NK-92 treated with Interleukin-12 subunit alpha and Interleukin-12 subunit beta, amount 100 ng/mL, for 24 hours (cell line): ENCODE results near the gene DAPK2.

Source experiments
- DNase-seq: peaks from one replicate; lab custom pipeline; 2025; lab: John Stamatoyannopoulos, UW

DAPK2 gene

DNA sequence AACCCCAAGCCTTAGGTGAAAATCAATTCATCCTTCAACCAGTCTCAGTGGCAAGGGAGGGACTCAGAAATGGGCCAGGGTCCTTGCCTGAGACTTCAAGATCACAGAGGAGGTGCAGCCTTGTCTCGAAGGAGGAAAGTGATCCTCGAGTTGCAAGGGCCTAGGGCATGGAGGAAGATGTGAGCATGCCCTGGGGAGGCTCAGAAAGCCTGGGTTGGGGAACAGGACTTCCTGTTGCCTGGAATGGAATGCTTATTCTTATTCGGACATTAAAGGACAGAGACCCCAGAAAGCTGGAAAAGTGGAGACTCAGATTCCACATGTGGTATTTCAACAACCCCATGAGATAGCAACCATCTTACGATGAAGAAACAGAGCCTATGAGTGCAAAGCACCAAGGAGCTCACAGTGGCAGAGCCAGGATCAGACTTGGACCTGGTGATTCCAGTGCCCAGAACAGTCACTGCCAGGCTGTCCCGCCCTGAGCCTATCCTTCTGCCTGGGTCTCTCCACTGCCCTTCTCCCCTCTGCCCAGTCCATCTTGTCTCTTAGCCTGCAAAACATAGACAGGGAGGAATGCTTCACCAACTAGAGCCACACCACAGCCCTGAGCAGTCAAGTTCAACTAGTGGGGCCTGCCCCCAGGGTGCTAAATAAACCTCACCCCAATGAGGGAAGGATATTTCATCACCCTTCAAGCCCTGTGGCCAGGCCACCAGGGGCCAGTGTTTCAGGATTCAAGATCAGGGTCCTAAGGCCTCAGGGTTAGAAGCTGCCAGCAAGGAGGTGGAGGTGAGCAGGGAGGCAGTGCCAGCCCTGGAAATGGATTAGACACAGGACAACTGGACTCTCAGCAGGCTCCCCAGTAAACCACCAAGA lies 21.9 kb downstream of the DAPK2 start:
- peak; percentile 71 for DNase-seq

DNA sequence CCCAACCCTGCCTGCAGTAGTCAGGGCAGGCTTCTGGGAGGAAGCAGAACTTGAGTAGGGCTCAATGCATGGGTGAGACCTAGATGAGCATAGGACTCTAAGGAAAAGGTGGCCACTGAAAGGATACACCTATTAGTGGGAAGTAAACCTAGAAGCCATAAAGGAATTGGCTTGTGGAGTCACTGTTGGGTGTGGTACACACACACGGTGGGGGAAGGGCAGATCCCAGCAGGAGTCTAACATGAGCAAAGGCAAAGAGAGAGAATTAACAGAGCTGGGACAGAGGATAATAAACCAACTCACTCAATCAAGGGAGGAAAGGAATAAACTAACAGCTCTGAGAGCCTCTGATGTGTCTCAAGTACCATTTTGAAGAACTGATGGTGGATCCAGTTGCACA lies 23.1 kb downstream of the DAPK2 start:
- no peak for DNase-seq

DNA sequence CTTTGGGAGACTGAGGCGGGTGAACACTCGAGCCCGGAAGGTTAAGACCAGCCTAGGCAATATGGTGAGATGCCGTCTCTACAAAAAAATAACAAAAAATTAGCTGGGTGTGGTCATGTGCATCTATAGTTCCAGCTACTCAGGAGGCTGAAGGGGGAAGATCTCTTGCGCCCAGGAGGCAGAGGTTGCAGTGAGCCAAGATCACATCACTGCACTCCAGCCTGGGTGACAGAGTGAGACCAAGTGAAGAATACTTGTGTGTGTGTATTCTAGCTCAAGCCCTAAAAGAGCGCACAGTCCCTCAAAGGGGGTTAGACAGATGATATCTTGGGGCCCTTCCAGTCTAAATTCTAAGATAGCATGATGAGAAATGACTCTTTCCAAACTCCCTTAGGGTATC lies 23.7 kb downstream of the DAPK2 start:
- DNase-seq: no peak

DNA sequence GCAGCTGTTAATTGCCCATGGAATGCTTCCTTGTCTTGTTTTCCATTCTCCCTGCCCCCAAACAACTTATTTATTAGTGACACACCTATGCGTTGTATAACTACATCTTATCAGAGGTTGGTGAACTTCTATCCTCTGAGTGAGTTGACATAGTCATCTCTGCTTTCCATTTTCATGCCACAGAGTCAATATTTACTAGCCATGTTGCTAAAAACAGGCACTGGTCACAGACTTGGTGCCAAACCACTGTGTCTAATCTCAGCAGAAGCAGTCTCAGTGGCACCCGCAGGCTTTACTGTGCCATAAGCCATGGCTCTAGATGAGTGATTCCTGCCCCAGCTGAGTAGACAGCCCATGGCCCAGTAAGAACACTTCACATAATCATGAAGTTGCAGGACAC lies 26.5 kb downstream of the DAPK2 start:
- no peak for DNase-seq

DNA sequence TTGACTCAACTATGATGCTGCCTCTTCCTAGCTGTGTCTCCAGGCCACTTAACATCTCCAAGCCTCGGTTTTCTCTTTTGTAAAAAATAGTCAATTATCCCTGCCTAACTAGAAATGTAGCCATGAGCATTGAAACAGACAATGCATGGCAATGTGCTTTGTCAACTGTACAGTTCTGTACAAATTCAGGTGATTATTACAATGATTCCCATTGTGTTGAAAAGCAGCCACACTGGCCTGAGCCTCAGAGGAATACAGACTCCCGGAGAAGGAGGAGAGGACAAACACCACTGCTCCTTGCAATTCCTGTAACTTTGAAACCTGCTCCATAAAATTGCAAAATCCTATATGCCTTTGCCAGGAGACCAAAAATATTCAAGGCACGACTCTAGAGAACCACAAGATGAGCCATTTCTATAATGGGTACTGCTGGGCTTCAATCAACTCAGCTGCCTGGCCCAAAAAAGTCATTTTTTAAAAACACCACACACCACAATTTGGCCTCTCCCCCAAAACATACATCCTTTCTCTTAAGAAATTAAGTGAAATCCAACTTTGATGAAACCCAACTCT lies 28.6 kb downstream of the DAPK2 start:
- DNase-seq: no peak

DNA sequence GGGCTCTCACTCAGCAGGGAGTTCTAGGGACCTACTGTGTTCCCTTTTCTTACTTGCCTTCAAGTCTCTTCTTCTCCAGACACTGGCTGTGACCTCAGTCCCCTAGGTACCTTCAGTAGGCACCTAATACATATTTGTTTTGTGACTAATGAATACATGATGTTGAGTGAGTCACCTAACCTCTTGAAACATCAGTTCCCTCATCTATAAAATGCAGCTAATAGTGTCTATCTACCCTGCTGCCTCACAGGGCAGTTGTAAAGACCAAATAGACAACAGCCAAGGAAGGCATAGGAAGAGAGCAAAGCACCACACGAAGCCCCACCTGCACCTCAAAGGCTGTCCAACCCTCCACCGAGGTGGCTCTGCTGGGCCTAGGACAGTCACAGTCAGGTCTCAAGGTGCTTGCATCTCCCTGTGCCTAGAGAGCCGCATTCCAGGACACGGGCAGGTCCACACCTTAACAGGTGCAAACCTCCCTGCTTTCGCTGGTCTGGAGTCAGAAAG lies 29.1 kb downstream of the DAPK2 start:
- DNase-seq: peak; percentile 28

DNA sequence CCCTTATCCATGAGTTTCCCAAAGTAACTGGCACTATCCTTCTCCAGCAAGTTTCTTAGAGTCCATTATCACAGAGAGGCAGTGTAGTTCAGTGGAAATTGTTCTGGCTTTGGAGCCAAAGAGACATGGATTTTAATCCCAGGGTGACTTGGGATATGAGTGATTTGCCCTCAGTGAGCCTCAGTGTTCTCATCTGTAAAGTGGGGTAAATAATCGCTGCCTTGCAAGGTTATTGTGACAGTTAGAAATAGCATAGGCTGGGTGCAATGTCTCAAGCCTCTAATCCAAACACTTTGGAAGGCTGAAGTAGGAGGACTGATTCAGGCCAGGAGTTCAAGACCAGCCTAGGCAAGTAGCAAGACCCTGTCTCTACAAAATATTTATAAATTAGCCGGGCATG lies 30.0 kb downstream of the DAPK2 start:
- no peak for DNase-seq

DNA sequence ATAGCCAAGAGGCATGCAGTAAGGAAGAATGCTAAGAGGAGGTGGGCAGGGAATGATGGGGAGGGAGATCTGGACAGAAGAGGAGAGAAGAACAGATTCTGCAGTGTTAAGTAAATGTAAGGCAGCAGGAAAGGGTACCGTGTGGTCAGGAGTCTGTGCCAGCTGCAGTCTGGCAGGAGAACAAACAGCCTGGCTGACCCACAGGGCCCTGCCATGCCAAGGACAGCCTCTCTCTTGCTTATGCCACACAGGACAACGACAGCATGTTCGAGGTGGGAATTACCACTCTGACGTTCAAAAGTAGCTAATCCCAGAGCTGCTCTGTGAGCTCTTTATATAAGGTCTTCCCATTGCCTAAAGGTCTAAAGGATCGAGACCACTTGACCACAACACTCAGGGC lies 31.3 kb downstream of the DAPK2 start:
- no peak for DNase-seq

DNA sequence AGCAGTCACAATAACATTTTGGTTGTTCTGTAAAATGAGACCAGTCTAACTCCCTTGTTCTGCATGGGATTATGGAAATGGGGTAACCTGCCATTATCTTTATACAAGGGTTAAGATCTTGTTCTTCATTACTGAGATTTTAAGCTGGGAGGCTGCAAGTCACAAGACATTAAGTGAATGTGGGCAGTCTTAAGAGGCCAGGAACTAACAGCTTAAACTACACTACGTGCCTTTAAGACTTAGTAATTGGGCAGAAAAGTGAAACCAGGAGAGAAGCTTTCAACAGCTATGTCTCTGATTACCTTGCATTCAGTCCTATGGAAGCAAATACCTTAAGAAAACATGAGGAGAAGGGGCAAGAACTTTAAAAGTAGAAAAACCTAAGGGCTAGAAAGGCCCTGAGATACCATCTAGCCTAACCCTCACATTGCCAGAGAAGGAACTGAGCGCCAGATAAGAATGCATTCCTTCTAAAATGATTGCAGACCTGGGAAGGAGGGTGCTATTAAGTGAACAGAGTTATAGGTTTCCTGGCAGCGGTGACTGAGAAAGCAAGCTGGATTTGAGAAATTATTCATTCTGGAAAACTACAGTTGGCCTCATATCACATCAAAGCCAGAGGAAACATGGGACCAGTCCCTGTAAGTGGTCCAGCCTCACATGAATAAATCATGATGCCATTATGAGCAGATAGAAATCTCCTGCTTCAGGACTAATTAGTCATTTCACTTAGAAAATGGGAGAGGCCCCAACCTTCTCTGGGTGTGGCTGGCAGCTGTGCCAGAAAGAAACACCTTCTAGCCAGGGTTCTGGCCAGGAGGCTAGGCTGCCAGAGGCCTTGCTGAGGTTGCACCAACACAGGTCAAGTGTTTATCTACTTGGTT lies 32.9 kb downstream of the DAPK2 start:
- DNase-seq: no peak

DNA sequence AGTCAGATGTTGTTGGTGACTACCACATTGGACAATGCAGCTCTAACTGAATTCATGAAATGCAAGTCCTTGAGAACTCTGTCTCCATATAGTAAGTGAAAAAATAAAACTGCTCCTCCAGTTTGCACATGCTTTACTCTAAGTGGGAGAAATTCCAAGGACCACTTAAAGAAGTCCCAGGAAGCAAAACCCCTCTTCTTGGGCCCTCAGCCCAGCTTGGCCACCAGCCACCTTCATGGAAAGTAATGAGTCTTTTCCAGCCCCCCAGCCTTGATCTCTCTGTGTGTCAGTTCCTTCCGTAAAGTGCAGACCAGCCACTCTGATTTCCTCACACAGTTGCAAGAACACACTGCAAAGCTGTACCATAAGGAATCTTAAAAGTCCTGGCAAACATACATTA lies 34.5 kb downstream of the DAPK2 start:
- no peak for DNase-seq

DNA sequence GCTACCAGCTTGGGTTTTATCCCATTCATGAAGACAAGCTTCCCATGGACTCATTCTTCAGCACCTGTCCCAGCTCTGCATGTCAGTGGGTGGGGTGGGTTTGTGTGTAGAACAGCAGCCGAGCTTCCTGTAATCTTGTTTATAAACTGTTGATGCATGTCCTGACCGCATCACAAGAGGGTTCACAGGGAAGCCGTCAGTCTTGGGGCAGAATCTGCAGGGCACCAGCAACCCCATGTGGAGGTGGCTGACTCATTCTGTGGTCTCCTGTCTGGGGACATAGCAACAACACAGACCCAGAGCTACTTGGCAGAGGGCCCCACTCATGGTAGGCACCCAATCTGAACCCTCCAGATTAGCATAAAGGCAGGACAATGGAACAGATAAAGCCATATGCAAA lies 35.6 kb downstream of the DAPK2 start:
- peak; percentile 92 for DNase-seq

DNA sequence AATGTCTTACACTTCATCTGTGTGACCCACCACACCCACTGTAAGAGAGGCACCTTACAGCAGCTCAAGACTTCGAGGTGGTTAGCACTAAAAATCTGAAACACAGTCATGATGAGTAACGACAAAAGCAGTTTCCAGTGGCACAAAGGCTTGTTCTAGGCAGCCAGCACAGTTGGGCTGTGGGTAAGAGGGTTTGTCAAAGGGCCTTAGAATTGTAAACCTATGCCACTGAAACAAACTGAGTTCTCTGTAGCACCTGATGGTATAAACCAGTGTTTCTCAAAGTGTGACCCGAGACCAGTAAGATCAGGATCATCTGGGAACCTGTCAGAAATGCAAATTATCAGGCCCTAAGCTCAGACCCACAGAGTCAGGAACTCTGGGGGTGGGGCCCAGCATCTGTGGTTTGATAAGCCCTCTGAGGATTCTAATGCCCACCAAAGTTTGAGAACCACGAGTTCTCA lies 36.5 kb downstream of the DAPK2 start:
- DNase-seq: peak; percentile 46

DNA sequence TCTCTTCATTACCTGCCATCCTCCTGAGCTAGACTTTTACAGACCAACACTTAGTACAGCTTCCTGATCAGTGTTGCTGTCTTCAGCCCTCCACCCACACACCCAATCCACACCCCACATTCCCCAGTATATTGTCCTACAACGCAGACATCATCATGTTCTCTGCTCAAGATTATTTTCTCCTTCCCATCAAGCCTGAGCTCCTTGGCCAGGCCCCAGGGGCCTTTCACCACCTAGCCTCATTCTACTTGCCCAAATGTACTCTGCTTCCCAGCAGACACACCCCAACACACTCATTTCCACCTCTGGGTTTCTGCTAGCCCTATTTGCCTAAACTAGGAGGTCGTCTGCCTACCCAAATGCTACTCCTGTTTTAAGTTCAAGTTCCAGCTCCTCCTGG lies 37.0 kb downstream of the DAPK2 start:
- no peak for DNase-seq

DNA sequence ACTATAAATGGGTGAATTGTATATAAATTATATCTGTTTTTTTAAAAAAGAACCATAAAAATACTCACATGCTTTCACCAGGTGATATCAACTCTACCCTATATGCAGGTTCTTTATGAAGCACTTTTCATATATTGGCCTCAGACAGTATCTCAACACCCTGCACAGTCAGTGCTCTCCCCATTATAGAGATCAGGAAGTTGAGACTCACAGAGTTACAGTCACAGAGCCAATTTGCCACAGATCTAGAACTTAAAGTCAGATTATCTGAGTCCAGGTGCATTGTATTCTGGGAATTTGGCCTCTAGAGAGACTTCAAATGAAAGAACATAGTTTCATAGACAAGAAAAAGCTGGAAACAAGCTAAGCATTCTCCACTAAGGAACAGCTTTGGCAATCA lies 38.1 kb downstream of the DAPK2 start:
- no peak for DNase-seq

DNA sequence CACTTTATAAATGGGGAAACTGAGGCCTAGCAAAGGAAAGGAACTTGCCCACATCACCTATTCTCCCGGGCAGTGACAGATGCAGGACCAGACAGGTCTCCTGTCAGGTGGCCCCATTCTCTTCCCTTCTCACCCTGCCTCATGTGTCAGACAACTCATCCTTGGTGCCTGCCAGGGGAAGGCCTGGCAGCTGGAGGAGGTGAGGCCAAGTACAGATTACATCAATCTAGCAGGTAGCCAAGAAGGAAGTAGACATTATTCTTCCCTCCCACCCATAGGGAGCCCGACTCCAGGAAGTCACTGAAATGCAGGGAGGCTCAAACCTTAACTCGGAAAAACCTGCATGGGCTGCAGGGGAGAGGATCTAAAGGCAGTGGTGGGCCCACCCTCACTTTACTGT lies 39.6 kb downstream of the DAPK2 start:
- DNase-seq: no peak

DNA sequence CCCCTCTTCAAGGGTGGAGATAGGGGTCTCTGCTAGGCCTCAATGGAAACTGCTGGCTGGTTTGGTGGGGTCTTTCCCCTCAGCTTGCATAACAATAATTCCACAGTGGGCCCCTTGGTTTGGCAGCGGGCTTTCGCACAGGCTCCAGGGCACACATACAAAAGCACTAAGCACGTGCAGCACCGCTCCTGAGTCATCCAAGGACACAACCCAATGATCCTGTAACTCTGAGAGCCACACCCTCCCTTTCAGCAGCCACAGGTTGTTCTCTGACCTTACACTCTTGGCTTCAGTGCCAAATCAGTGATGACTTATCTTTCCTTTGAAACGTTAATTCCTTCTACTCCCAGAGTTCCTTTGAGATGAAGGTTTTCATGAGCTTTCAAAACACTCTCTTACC lies 41.7 kb downstream of the DAPK2 start:
- no peak for DNase-seq

DNA sequence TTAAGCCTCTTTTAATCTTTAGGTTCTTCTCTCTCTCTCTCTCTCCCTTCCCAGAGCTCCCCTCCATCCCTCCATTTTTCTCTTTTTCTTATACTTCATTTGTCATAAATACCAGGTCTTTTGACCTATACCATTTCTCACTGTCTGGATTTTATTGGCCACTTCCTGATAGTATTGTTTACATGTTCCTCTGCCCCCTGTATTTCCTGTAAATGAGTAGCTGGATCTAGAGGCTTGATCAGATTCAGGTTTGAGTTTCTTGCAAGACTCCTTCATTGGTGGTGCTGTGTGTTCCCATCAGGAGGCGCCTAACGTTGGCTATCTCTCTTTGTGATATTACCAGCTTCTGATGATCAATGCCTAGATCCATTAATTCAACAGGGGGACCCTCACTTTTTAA lies 42.2 kb downstream of the DAPK2 start:
- no peak for DNase-seq

DNA sequence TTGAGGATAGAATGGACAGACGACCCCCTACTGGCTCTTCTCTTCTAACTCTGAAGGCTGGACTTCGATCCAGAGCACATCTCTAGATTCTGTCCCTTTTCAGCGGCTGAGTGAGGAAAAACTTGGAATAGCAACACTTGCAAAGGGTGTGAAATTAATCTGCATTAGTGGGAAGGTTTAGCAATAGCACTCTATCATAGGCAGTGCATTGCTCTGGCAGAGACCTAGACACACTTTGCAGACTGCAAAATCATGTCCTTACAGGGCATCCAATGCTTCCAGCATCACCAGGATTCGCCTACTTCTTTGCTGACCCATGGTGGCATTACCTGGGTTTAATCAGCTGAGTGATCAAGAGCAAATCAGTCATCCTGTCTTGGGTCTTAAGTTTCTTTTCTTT lies 43.1 kb downstream of the DAPK2 start:
- no peak for DNase-seq

DNA sequence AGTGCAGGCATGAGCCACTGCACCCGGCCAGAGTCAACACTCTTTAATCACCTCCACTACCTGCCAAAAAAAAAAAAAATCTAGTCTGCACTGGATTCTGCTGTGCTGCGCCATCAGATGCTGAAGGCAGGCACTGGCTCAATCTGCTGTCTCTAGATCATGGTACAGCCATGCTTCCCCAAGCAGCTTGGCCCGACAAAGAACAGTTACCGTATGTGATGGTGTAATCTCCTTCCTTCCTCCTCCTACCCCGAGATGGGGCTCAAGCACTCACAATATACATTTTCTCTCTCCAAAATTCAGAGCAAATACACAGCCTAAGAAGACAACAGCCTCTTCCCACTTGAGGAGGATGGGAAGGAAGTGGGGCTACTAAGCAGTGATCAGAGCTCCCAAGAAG lies 45.1 kb downstream of the DAPK2 start:
- no peak for DNase-seq

DNA sequence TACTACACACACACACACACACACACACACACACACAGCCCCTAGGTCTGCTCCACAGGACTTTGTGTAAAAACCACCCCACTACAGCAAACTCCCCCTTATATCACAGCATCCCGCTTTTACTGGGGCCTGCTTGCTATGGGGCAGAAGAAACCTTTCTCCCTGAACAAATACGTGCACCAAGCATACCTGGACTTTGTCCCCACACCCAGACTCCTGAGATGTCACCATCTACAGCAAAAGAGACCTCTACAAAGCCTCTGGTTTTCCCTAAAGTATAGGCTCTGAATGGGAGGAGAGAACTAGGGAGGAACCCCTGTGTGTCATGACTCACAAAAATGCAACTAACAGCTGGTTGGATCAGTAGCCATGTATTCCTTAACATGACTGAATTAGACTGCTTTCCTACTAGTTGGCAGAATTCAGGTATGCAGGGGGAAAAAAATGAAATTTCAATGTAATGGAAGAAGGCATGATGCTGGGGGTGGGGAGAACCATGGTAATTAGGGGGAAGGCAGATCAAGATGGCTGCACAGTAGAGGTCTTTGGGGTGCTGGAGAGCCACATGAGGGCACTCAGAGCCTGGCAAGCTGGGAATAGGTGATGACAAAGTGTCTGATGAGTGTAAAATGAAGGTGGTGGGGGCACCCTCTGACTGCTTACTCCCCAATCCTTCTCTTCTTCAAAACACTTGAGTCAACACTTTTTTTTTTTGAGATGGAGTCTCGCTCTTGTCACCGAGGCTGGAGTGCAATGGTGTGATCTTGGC lies 45.9 kb downstream of the DAPK2 start:
- DNase-seq: no peak

DNA sequence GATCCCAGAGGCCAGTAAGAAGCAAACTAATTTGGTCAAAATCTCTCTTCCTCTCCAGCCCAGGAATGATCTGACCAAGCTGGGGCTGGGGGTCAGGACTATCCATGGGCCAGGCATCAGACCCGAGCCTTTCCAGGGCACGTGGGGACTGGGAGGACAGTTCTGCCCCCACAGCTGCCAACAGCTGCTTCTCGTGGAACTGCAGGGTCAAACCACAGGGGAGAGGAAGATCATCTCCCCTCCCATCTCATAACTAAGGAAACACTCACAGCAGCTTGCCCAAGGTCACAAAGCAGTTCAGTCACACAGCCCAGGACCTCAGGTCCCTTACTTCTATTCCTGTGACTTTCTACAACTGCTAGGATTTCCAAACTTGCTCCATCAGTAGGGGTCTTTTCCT lies 47.1 kb downstream of the DAPK2 start:
- no peak for DNase-seq

DNA sequence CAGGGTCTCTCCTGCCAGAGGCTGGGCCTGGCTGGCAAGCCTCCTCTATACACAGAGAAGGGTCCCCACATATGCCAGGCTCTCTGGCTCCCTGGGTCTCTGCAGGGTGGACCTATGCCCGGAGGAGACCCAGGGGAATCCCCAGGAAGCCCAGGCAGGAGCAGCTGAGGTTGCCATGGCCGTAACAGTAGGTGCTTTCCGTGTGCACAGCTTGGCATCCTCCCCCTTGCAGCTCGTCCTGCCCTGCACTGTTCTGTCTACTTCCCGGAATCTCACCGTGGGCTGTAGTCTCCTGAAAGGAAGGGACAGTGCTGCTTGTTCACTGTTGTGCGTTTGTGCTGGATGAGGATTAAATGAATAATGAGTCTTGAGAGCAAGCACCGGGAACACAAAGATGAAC lies 47.8 kb downstream of the DAPK2 start:
- no peak for DNase-seq
